Heart left ventricle (tissue), 16 donors: ENCODE results near the gene USP2. TPM values are rescaled to one million over a fixed set of nuclear protein-coding genes. Genes with fewer than 3 reads are reported as not detected.

ENCODE experiments used
- ATAC-seq, 4 donors: fragments of 200-7000 bp; cut with Tn5 transposase; one replicate each; pipeline ENCODE4 v1.9.1; 2020 to 2022; ENCODE audit warnings: moderate library complexity in 4 of 4, mild to moderate bottlenecking in 3 of 4, moderate number of reproducible peaks in 1 of 4
- DNase-seq, 5 donors: peaks; one replicate each; pipeline ENCODE4 v3.0.0-alpha.2; 2020
- H3K27ac ChIP-seq, 12 donors: fragments of 200-600 bp; sonication (generic) in 4 of 12; one replicate each; pipeline versions ENCODE4 v1.5.0 to v1.8.0; 2016 to 2022; ENCODE audit warnings: mild to moderate bottlenecking in 2 of 12
- H3K27me3 ChIP-seq, 9 donors: fragments of 200-600 bp; sonication (generic) in 2 of 9; one replicate each; pipeline versions ENCODE4 v1.5.1 to v1.8.0; 2016 to 2022; ENCODE audit warnings: mild to moderate bottlenecking in 3 of 9
- H3K36me3 ChIP-seq, 9 donors: fragments of 200-600 bp; sonication (generic) in 2 of 9; one replicate each; pipeline versions ENCODE4 v1.5.0 to v1.8.0; 2018 to 2022; ENCODE audit warnings: mild to moderate bottlenecking in 2 of 9
- H3K4me1 ChIP-seq, 12 donors: fragments of 200-600 bp; sonication (generic) in 4 of 12; one replicate each; pipeline versions ENCODE4 v1.5.0 to v1.8.0; 2016 to 2022; ENCODE audit warnings: mild to moderate bottlenecking in 3 of 12
- H3K4me3 ChIP-seq, 12 donors: fragments of 200-600 bp; sonication (generic) in 4 of 12; one replicate each; pipeline versions ENCODE4 v1.5.0 to v1.8.0; 2017 to 2022; ENCODE audit warnings: mild to moderate bottlenecking in 9 of 12, moderate library complexity in 4 of 12
- H3K9me3 ChIP-seq, 12 donors: fragments of 200-600 bp; sonication (generic) in 4 of 12; one replicate each; pipeline versions ENCODE4 v1.5.0 to v1.8.0; 2016 to 2022; ENCODE audit warnings: mild to moderate bottlenecking in 1 of 12
- POLR2A ChIP-seq, 2 donors: fragments of 450-650 bp; IDR thresholded peaks; one replicate each; pipeline ENCODE4 v1.6.1; 2017; ENCODE audit warnings: antibody characterized with exemption in 2 of 2, mild to moderate bottlenecking in 2 of 2, moderate library complexity in 2 of 2
- whole genome bisulfite sequencing, 4 donors: extraction: QIAGEN DNeasy Blood & Tissue Kit in 2 of 4; methylation state at CpG; one replicate each; pipeline versions ENCODE4 v1.1.5 to v1.1.7; 2013 to 2018; 5-methylcytosine and 5-hydroxymethylcytosine counted together
- intact Hi-C, 10 donors: fragments of 100-400 bp; cut with DNase I; formaldehyde crosslinking; loops; one replicate each; pipeline versions ENCODE4 v1.11.1 to v1.14.2; 2022
- polyA plus RNA-seq, 2 donors: library from polyadenylated mRNA; stranded (reverse); fragments of 200-250 nt; gene quantifications; one replicate each; pipeline ENCODE4 v1.2.3, GENCODE V29; 2013
- total RNA-seq, 9 donors: library from RNA; depleted of rRNA in 2 of 9; stranded (reverse); fragments of >200 nt in 2 of 9; fragmentation: NEBNext Ultra II Directional in 3 of 9; extraction: Animal tissue kit (Norgen Biotek cat#: 25700) in 3 of 9; gene quantifications; one replicate each; pipeline versions ENCODE4 v1.1.0 to v1.2.4, GENCODE V29; 2016 to 2023
- TF ChIP-seq, protein P1 (sequence below), 12 donors: fragments of 200-600 bp; sonication (generic) in 4 of 12; IDR thresholded peaks; one replicate each; pipeline versions ENCODE4 v1.5.0 to v1.8.0; 2018 to 2022; ENCODE audit warnings: antibody characterized with exemption in 12 of 12, mild to moderate bottlenecking in 5 of 12
- donor health status: ischemic (EF 13 %, LVEDD 7.1; RV severe dilation, severe dysfunction).
- donor health status: healthy with polysubstance abuse.
- donor health status: DM: no; HTN: yes; CAD: no.
- donor health status: DM: no; HTN: no; CAD: no.
- donor health status: ischemic (EF 25% LVEDD 6.9; RV normal size, moderate dysfunction).
- donor health status: ischemic (EF 25% LVEDD 5.7; RV mildly dilated, moderate dysfunction).
- donor health status: healthy.
- donor health status: DM: yes; HTN: yes; CAD: no.
- donor health status: ischemic (EF 35%, LVEDD 5.7; RV mildly dilated, moderate dysfunction).
- donor health status: nonischemic (EF 11% LVEDD 7.7; RV severe dilation, severe dysfunction).
- donor health status: DM: yes; HTN: yes; CAD: no.
- donor health status: PGD.
- donor health status: ischemic (EF 29% LVEDD 5.4; RV normal size, mild dysfunction).
- donor health status: nonischemic (EF 23%, LVEDD 6.1; RV moderate dilation, normal function).

Gene USP2
- total and polyA plus RNA-seq, 11 donors, result 53.7 to 138 (median 108) TPM

DNA sequence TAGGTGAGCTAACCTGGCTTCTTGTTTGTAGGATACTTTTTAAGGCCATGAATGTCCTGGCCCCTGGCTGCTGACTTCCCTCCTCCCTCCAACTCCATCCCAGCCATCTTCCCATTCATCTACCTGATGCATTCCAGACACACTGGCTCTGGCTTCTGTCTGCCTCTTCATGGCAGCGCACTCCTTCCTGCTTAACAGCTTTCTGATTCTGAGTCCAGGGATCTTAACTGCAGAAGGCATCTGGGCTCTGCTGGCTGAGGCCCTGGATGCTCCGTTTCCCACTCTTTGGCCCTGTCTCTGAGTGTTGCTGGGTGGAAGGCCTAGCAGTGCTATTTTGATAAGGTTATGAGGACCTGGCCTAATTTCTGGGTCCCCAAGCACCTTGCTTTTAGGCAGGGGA, 43.3 kb upstream of the USP2 start:
- H3K4me1 ChIP-seq, result peaks cover 0 to 28% (median 16%) of the 10 kb centered on the region in 12 donors
- ATAC-seq (no peak), DNase-seq (no peak)
- H3K27me3 ChIP-seq, result peaks cover 5 to 41% (median 29%) of the 10 kb centered on the region in 9 donors
- H3K27ac ChIP-seq, result no peak overlapping the region
- H3K36me3 ChIP-seq, result no peaks in the 10 kb centered on the region
- H3K9me3 ChIP-seq, result no peaks in the 10 kb centered on the region
- TF ChIP-seq POLR2A (IDR thresholded peaks at IDR 0.05), result no peak
- TF ChIP-seq, protein P1, sequence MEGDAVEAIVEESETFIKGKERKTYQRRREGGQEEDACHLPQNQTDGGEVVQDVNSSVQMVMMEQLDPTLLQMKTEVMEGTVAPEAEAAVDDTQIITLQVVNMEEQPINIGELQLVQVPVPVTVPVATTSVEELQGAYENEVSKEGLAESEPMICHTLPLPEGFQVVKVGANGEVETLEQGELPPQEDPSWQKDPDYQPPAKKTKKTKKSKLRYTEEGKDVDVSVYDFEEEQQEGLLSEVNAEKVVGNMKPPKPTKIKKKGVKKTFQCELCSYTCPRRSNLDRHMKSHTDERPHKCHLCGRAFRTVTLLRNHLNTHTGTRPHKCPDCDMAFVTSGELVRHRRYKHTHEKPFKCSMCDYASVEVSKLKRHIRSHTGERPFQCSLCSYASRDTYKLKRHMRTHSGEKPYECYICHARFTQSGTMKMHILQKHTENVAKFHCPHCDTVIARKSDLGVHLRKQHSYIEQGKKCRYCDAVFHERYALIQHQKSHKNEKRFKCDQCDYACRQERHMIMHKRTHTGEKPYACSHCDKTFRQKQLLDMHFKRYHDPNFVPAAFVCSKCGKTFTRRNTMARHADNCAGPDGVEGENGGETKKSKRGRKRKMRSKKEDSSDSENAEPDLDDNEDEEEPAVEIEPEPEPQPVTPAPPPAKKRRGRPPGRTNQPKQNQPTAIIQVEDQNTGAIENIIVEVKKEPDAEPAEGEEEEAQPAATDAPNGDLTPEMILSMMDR (IDR thresholded peaks at IDR 0.05), result no peak
- intact Hi-C loops, result no loop called here
- WGBS, 4 donors, result 90 to 98% (median 92%) methylated on average over 2 of the region's 2 CpGs
- no peak overlapping the region for H3K4me3 ChIP-seq

GRCh38 chr11:119424276-119424675, 42.8 kb upstream of the USP2 start:
- WGBS, 4 donors, result 88 to 92% (median 90%) methylated on average over 2 to 3 of the region's 3 CpGs
- H3K27me3 ChIP-seq, result peaks cover 5 to 42% (median 34%) of the 10 kb centered on the region in 9 donors
- intact Hi-C loops, result no loop called here

DNA sequence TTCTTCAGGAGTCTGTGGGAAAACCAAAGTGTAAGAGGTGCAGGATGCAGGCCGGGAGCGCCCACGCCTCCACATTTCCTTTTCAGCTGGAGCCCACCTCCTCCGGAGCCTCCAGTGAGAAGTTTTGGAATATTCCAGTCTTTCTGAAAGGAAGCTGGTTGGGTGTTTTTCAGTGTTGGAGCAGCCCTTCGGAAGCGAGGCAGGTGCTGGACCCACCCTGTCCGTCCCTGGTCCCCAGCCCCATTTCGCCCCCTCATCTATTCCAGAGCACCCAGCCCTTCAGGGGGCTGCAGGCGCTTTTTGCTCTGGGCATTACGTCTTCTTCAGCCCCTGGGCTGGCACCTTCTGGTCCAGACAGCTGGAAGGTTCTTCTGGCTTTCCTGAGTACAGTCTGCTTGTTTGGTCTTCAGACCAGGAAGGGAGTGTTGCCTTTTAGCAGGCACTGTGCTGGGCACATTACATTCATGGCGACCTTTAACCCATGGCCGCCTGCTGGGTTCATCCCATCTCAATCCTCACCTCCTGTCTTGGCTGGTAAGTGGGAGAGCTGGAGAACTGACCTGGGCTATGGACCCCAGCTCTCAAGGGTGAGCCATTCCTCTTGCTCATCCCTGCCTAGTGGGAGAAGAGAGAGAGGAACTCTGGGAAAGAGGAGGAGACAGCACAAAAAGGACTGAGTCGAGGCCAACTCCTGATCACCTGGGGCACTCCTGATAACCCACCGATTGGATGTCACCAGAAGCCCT, 42.2 kb upstream of the USP2 start:
- peak overlapping the region in 7 of 12 donors; percentile 49 to 69 (median 59) for H3K4me3 ChIP-seq
- TF ChIP-seq, protein P1 (IDR thresholded peaks at IDR 0.05), result no peak
- no peak for TF ChIP-seq POLR2A (IDR thresholded peaks at IDR 0.05)
- intact Hi-C loops, result no loop called here

More at GRCh38 chr11:119424276-119424675, 42.8 kb upstream of the USP2 start:
- H3K4me1 ChIP-seq, result peaks cover 0 to 28% (median 16%) of the 10 kb centered on the region in 12 donors
- no peaks in the 10 kb centered on the region for H3K36me3 ChIP-seq
- DNase-seq (no peak), ATAC-seq (no peak)
- no peak for TF ChIP-seq POLR2A (IDR thresholded peaks at IDR 0.05)
- no peak overlapping the region for H3K27ac ChIP-seq
- H3K9me3 ChIP-seq, result no peaks in the 10 kb centered on the region
- H3K4me3 ChIP-seq, result no peak overlapping the region

GRCh38 chr11:119422809-119423508, 41.5 kb upstream of the USP2 start, which contains the start of gene THY1:
THY1 (minus strand) TSS chr11:119423172; CDS start chr11:119420905, 2,267 bp downstream.
- peak within 1 kb of the TSS; percentile 16 to 69 (median 53) for H3K4me3 ChIP-seq
- no peaks in the 10 kb centered on the region for H3K36me3 ChIP-seq
- H3K27ac ChIP-seq, result peak within 1 kb of the TSS in 4 of 12 donors; percentile 13 to 63 (median 48)
- DNase-seq (peak in 2 of 5 donors; percentile 25 to 39), ATAC-seq (peak in 1 of 4 donors; percentile 72)
- peaks cover 0 to 28% (median 16%) of the 10 kb centered on the region in 12 donors for H3K4me1 ChIP-seq
- intact Hi-C loops, result no loop called here
- no peak for TF ChIP-seq POLR2A (IDR thresholded peaks at IDR 0.05)
- TF ChIP-seq, protein P1 (IDR thresholded peaks at IDR 0.05), result no peak
- H3K27me3 ChIP-seq, result peaks cover 5 to 54% (median 33%) of the 10 kb centered on the region in 9 donors
- 3 to 8% (median 5%) methylated on average over 34 to 41 of the region's 41 CpGs for WGBS, 4 donors
- H3K9me3 ChIP-seq, result no peaks in the 10 kb centered on the region

More for the DNA sequence above, 42.2 kb upstream of the USP2 start:
- ATAC-seq, result peak in 1 of 4 donors; percentile 63
- H3K27me3 ChIP-seq, result peaks cover 5 to 47% (median 33%) of the 10 kb centered on the region in 9 donors
- DNase-seq, result no peak
- no peaks in the 10 kb centered on the region for H3K36me3 ChIP-seq
- H3K4me1 ChIP-seq, result peaks cover 0 to 28% (median 16%) of the 10 kb centered on the region in 12 donors
- 59 to 66% (median 65%) methylated on average over 14 of the region's 14 CpGs for WGBS, 4 donors
- H3K27ac ChIP-seq, result peak overlapping the region in 2 of 12 donors; percentile 60 to 63
- no peaks in the 10 kb centered on the region for H3K9me3 ChIP-seq
